Measurements from ENCODE around the gene TAS1R1. TPM values are rescaled to one million over a fixed set of nuclear protein-coding genes. Genes with fewer than 3 reads are reported as not detected.

The TAS1R1 gene
- total and polyA plus RNA-seq, 10 of the 15 experiments (the other 5 are each of a cell fraction or from before 2014, with no cell fraction given), result 0.03 to 0.06 (median 0.04) TPM; not detected in 7

- ATAC-seq, result no peak
- no peak overlapping the region for H3K9ac ChIP-seq (ENCODE audit: control insufficient read depth, insufficient read depth, low read length)
- ChIA-PET RAD21 (ENCODE audit: unreplicated experiment) (interaction anchor here (1.1 to 1.4 kb wide), 3 partner anchors 12 to 42 kb away, joined by 3 to 6 read pairs (median 3); partner anchors contain the start of gene TAS1R1), POLR2A (interaction anchor here (1.0 kb wide), 1 partner anchor 107 kb away, joined by 3 read pairs; no protein-coding TSS in a partner anchor), CTCF (interaction anchor here (1.0 to 3.5 kb wide), 8 partner anchors 9 to 308 kb away, joined by 3 to 25 read pairs (median 4); partner anchors contain the start of gene PLEKHG5), SMC1A (ENCODE audit: uncharacterized antibody, unreplicated experiment) (interaction anchor here (0.9 to 1.5 kb wide), 3 partner anchors 10 to 22 kb away, joined by 3 read pairs; partner anchors contain the start of gene PLEKHG5)
- DNase-seq (ENCODE audit: low read depth, low spot score), result no peak
- no peak overlapping the region for H3K4me3 ChIP-seq
- H3K79me2 ChIP-seq (ENCODE audit: control insufficient read depth, insufficient read depth, low read length), result no peaks in the 10 kb centered on the region
- H3K36me3 ChIP-seq (ENCODE audit: control insufficient read depth in 2 of 2, insufficient read depth in 2 of 2, low read length in 1 of 2), result no peaks in the 10 kb centered on the region
- 38% methylated on average over 8 of the region's 8 CpGs for WGBS (ENCODE audit: insufficient coverage, insufficient replicate concordance, low lambda C conversion rate, missing lambda C conversion rate)
- H3K27ac ChIP-seq (ENCODE audit: control insufficient read depth, insufficient read depth), result no peak overlapping the region
- no peak for FAIRE-seq
- intact Hi-C loops (cut with micrococcal nuclease; ENCODE audit: unreplicated experiment) (no loop called here), in situ Hi-C loops (cut with MboI) (no loop called here)
- no TSS peak for BruUV-seq (replicated peaks)
- H4K20me1 ChIP-seq (ENCODE audit: control insufficient read depth, insufficient read depth), result no peaks in the 10 kb centered on the region
- H2AFZ ChIP-seq (ENCODE audit: control insufficient read depth, low read depth, low read length), result no peak overlapping the region
- H3K27me3 ChIP-seq (replicated peaks in 1 of 2; ENCODE audit: control insufficient read depth in 2 of 2, insufficient read depth in 2 of 2, low read length in 1 of 2), result no peaks in the 10 kb centered on the region; a peak in 1 of 4 replicates
- H3K9me3 ChIP-seq (replicated peaks; ENCODE audit: control insufficient read depth, insufficient read depth, low read length), result no peaks in the 10 kb centered on the region
- H3K4me2 ChIP-seq (ENCODE audit: control insufficient read depth, insufficient read depth), result no peak overlapping the region
- TF ChIP-seq GATAD2B (conservative IDR thresholded peaks at IDR 0.05; ENCODE audit: low read depth) (no peak), PAX8 (IDR thresholded peaks at IDR 0.05) (no peak), CBX5 (IDR thresholded peaks at IDR 0.05; ENCODE audit: low read depth) (no peak), SUZ12 (IDR thresholded peaks at IDR 0.05; ENCODE audit: unreplicated experiment) (no peak), USF2 (IDR thresholded peaks at IDR 0.05; ENCODE audit: borderline replicate concordance, low read depth, low read length) (no peak), MLLT1 (IDR thresholded peaks at IDR 0.05) (no peak), BRCA1 (IDR thresholded peaks at IDR 0.05; ENCODE audit: low read depth, low read length) (no peak), E2F8 (IDR thresholded peaks at IDR 0.05; ENCODE audit: low read depth, partially characterized antibody) (no peak), POLR2AphosphoS2 (IDR thresholded peaks at IDR 0.05; ENCODE audit: low read depth, low read length) (no peak), ESRRA (IDR thresholded peaks at IDR 0.05; ENCODE audit: low read length) (no peak), BACH1 (IDR thresholded peaks at IDR 0.05; ENCODE audit: borderline replicate concordance) (no peak), CBX3 (IDR thresholded peaks at IDR 0.05; ENCODE audit: borderline replicate concordance, low read depth) (no peak)
- no peaks in the 10 kb centered on the region for H3K4me1 ChIP-seq (ENCODE audit: control insufficient read depth, insufficient read depth, low read length)
Measured at GRCh38 chr1:6512908-6513280, 42.2 kb upstream of the TAS1R1 start.

All from GM12878 (cell line).